Hepatocyte (in vitro differentiated cells): Measurements from ENCODE around the gene ZNF470. TPM values are rescaled to one million over a fixed set of nuclear protein-coding genes. Genes with fewer than 3 reads are reported as not detected.

ENCODE experiments used
- DNase-seq: peaks from one replicate; pipeline ENCODE4 v3.0.0-alpha.2; 2016; ENCODE audit warnings: low spot score
- H2AFZ ChIP-seq: fragments of 200-600 bp; sonication (generic); 2 replicates; pipeline ENCODE4 v1.6.0; 2016; ENCODE audit warnings: antibody characterized with exemption, mild to moderate bottlenecking
- H3K27ac ChIP-seq: fragments of 200-600 bp; sonication (generic); 2 replicates; pipeline ENCODE4 v1.5.1; 2016; ENCODE audit warnings: mild to moderate bottlenecking
- H3K27me3 ChIP-seq: fragments of 200-600 bp; sonication (generic); 2 replicates; pipeline ENCODE4 v1.6.1; 2016
- H3K36me3 ChIP-seq: fragments of 200-600 bp; sonication (generic); replicated peaks from 2 replicates; pipeline ENCODE4 v1.5.1; 2016; ENCODE audit warnings: low read depth; ENCODE audit not compliant: insufficient read depth
- H3K4me1 ChIP-seq: fragments of 200-600 bp; sonication (generic); 2 replicates; pipeline ENCODE4 v1.5.1; 2016; ENCODE audit warnings: mild to moderate bottlenecking, moderate library complexity; ENCODE audit not compliant: insufficient read depth
- H3K4me2 ChIP-seq: fragments of 200-600 bp; sonication (generic); 2 replicates; pipeline ENCODE4 v1.6.0; 2016
- H3K4me3 ChIP-seq: fragments of 200-600 bp; sonication (generic); 2 replicates; pipeline ENCODE4 v1.5.1; 2016; ENCODE audit warnings: mild to moderate bottlenecking
- H3K79me2 ChIP-seq: fragments of 200-600 bp; sonication (generic); 2 replicates; pipeline ENCODE4 v1.6.0; 2017; ENCODE audit warnings: mild to moderate bottlenecking
- H3K9me2 ChIP-seq: fragments of 200-600 bp; sonication (generic); replicated peaks from 2 replicates; pipeline ENCODE4 v1.6.0; 2017; ENCODE audit warnings: mild to moderate bottlenecking; ENCODE audit not compliant: insufficient read depth
- H3K9me3 ChIP-seq: fragments of 200-600 bp; sonication (generic); 2 replicates; pipeline ENCODE4 v1.5.1; 2016; ENCODE audit warnings: low read depth, mild to moderate bottlenecking
- H4K20me1 ChIP-seq: fragments of 200-600 bp; sonication (generic); 2 replicates; pipeline ENCODE4 v1.6.0; 2016; ENCODE audit warnings: mild to moderate bottlenecking; ENCODE audit not compliant: insufficient read depth, poor library complexity, severe bottlenecking
- CTCF ChIP-seq: fragments of 200-600 bp; sonication (generic); IDR thresholded peaks from 2 replicates; pipeline ENCODE4 v1.5.1; 2016; ENCODE audit warnings: antibody characterized with exemption, mild to moderate bottlenecking; ENCODE audit not compliant: poor library complexity
- EZH2 ChIP-seq: fragments of 200-600 bp; sonication (generic); IDR thresholded peaks from 2 replicates; pipeline ENCODE4 v1.6.1; 2016; ENCODE audit warnings: antibody characterized with exemption, mild to moderate bottlenecking, borderline replicate concordance
- EZH2phosphoT487 ChIP-seq: fragments of 200-600 bp; sonication (generic); IDR thresholded peaks from one replicate; pipeline ENCODE4 v1.6.1; 2018; ENCODE audit warnings: antibody characterized with exemption, mild to moderate bottlenecking, low read depth, moderate library complexity; ENCODE audit not compliant: unreplicated experiment, severe bottlenecking
- WGBS: methylation state at CpG from one replicate; pipeline ENCODE4 v1.1.6; 2016; ENCODE audit warnings: low lambda C conversion rate; ENCODE audit errors: missing lambda C conversion rate; 5-methylcytosine and 5-hydroxymethylcytosine counted together
- polyA plus RNA-seq: library from polyadenylated mRNA; unstranded; fragments of >200 nt; fragmentation: Nextera tagmentation; extraction: Ambion mirVana; gene quantifications from 2 replicates; pipeline ENCODE4 v1.2.1, GENCODE V29; 2016
- total RNA-seq: library from RNA; depleted of rRNA; stranded (reverse); fragments of >200 nt; gene quantifications from 2 replicates; pipeline ENCODE4 v1.2.3, GENCODE V29; 2014

ZNF470 gene
- total and polyA plus RNA-seq, 2 experiments from 2014 or later = 1.7 to 4.9 TPM

- peaks cover 5% of the 10 kb centered on the region for H3K36me3 ChIP-seq
- H3K4me1 ChIP-seq = no peaks in the 10 kb centered on the region
- no peak overlapping the region for H2AFZ ChIP-seq
- no peaks in the 10 kb centered on the region for H3K9me2 ChIP-seq
- peaks cover 35% of the 10 kb centered on the region for H3K79me2 ChIP-seq
- no peak for DNase-seq
- no peak overlapping the region for H3K4me3 ChIP-seq
- H3K27ac ChIP-seq = no peak overlapping the region
- peaks cover 41% of the 10 kb centered on the region for H3K9me3 ChIP-seq
- TF ChIP-seq CTCF = no peak
- no peak for TF ChIP-seq EZH2phosphoT487
- TF ChIP-seq EZH2 = no peak
- no peak overlapping the region for H3K4me2 ChIP-seq
- H4K20me1 ChIP-seq = no peaks in the 10 kb centered on the region
- no peaks in the 10 kb centered on the region for H3K27me3 ChIP-seq
- WGBS = 95% methylated on average over 8 of the region's 8 CpGs
Observed at GRCh38 chr19:56611288-56611687, 44.0 kb downstream of the ZNF470 start.

- TF ChIP-seq EZH2phosphoT487 = no peak
- TF ChIP-seq EZH2 = no peak
- TF ChIP-seq CTCF = no peak
- Histone ChIP-seq H3K4me1 (no peaks in the 10 kb centered on the region), H3K36me3 (peaks cover 12% of the 10 kb centered on the region), H4K20me1 (no peaks in the 10 kb centered on the region), H3K4me2 (no peak overlapping the region), H3K9me2 (no peaks in the 10 kb centered on the region), H3K27ac (no peak overlapping the region), H3K79me2 (peaks cover 29% of the 10 kb centered on the region), H2AFZ (no peak overlapping the region), H3K27me3 (no peaks in the 10 kb centered on the region), H3K9me3 (peaks cover 30% of the 10 kb centered on the region), H3K4me3 (no peak overlapping the region)
- WGBS = 95% methylated on average over 2 of the region's 2 CpGs
- DNase-seq = no peak
Observed at GRCh38 chr19:56612737-56613136, 45.5 kb downstream of the ZNF470 start.

- no peaks in the 10 kb centered on the region for H4K20me1 ChIP-seq
- no peaks in the 10 kb centered on the region for H3K27me3 ChIP-seq
- H3K27ac ChIP-seq = no peak overlapping the region
- no peaks in the 10 kb centered on the region for H3K9me2 ChIP-seq
- DNase-seq = no peak
- peaks cover 12% of the 10 kb centered on the region for H3K36me3 ChIP-seq
- H3K4me3 ChIP-seq = no peak overlapping the region
- no peak overlapping the region for H2AFZ ChIP-seq
- peaks cover 29% of the 10 kb centered on the region for H3K79me2 ChIP-seq
- no peak overlapping the region for H3K4me2 ChIP-seq
- WGBS = 99% methylated on average over 5 of the region's 5 CpGs
- no peak for TF ChIP-seq EZH2
- H3K4me1 ChIP-seq = no peaks in the 10 kb centered on the region
- peaks cover 30% of the 10 kb centered on the region for H3K9me3 ChIP-seq
Observed at GRCh38 chr19:56613639-56614038, 46.4 kb downstream of the ZNF470 start.

- H3K9me3 ChIP-seq = peaks cover 6% of the 10 kb centered on the region
- TF ChIP-seq EZH2 (no peak), CTCF (no peak), EZH2phosphoT487 (no peak)
- DNase-seq = no peak
- H3K79me2 ChIP-seq = peaks cover 9% of the 10 kb centered on the region
- WGBS = 98% methylated on average over 8 of the region's 8 CpGs
- H3K4me1 ChIP-seq = no peaks in the 10 kb centered on the region
- H3K27ac ChIP-seq = no peak overlapping the region
- H3K4me3 ChIP-seq = no peak overlapping the region
- H3K27me3 ChIP-seq = no peaks in the 10 kb centered on the region
- peaks cover 12% of the 10 kb centered on the region for H3K36me3 ChIP-seq
- H3K4me2 ChIP-seq = no peak overlapping the region
- no peaks in the 10 kb centered on the region for H3K9me2 ChIP-seq
- no peaks in the 10 kb centered on the region for H4K20me1 ChIP-seq
- no peak overlapping the region for H2AFZ ChIP-seq
Observed at GRCh38 chr19:56617531-56617930, 50.3 kb downstream of the ZNF470 start.
